Kidney epithelial cell (primary cell): ENCODE measurements around the gene SLC11A1. TPM values are rescaled to one million over a fixed set of nuclear protein-coding genes. Genes with fewer than 3 reads are reported as not detected.

ENCODE experiments used
- DNase-seq: peaks from one replicate; pipeline ENCODE4 v3.0.0-alpha.2; 2010; ENCODE audit warnings: low read depth
- H3K27me3 ChIP-seq: 2 replicates; pipeline ENCODE4 v1.6.0; 2011; ENCODE audit warnings: low read length; ENCODE audit not compliant: control insufficient read depth, insufficient read depth
- H3K36me3 ChIP-seq: 2 replicates; pipeline ENCODE4 v1.5.1; 2011; ENCODE audit warnings: low read length; ENCODE audit not compliant: control insufficient read depth, insufficient read depth
- H3K4me3 ChIP-seq: 2 replicates; pipeline ENCODE4 v1.5.1; 2011; ENCODE audit warnings: low read depth, mild to moderate bottlenecking, control low read depth, low read length
- CTCF ChIP-seq: IDR thresholded peaks from 2 replicates; pipeline ENCODE4 v1.5.1; 2011; ENCODE audit warnings: mild to moderate bottlenecking, moderate library complexity, low read length, control low read depth, inconsistent platforms; ENCODE audit not compliant: insufficient read depth, poor library complexity, severe bottlenecking
- total RNA-seq: library from RNA; depleted of rRNA; stranded (reverse); fragments of >200 nt; gene quantifications from 2 replicates; pipeline ENCODE4 v1.2.3, GENCODE V29; 2015

SLC11A1 gene
- total RNA-seq, 1 donor from 2014 or later: 0.21 TPM

- H3K4me3 ChIP-seq: peak overlapping the region; percentile 81
- H3K27me3 ChIP-seq: no peaks in the 10 kb centered on the region
- TF ChIP-seq CTCF: no peak
- DNase-seq: no peak
- no peaks in the 10 kb centered on the region for H3K36me3 ChIP-seq
Measured at GRCh38 chr2:218400167-218400929, 18.3 kb downstream of the SLC11A1 start.

- Histone ChIP-seq H3K4me3 (peak overlapping the region; percentile 81), H3K27me3 (no peaks in the 10 kb centered on the region), H3K36me3 (no peaks in the 10 kb centered on the region)
- DNase-seq: no peak
- TF ChIP-seq CTCF: no peak
Measured at GRCh38 chr2:218400930-218401881, 19.1 kb downstream of the SLC11A1 start.

- Histone ChIP-seq H3K27me3 (no peaks in the 10 kb centered on the region), H3K36me3 (no peaks in the 10 kb centered on the region), H3K4me3 (no peak overlapping the region)
- DNase-seq: no peak
- no peak for TF ChIP-seq CTCF
Measured at GRCh38 chr2:218401890-218402289, 19.8 kb downstream of the SLC11A1 start.

GRCh38 chr2:218402491-218402901 lies 20.4 kb downstream of the SLC11A1 start:
- H3K27me3 ChIP-seq: no peaks in the 10 kb centered on the region
- no peak overlapping the region for H3K4me3 ChIP-seq
- DNase-seq: no peak
- H3K36me3 ChIP-seq: no peaks in the 10 kb centered on the region
- TF ChIP-seq CTCF: no peak

GRCh38 chr2:218402911-218403411 lies 20.9 kb downstream of the SLC11A1 start:
- Histone ChIP-seq H3K27me3 (no peaks in the 10 kb centered on the region), H3K4me3 (no peak overlapping the region), H3K36me3 (no peaks in the 10 kb centered on the region)
- DNase-seq: no peak
- TF ChIP-seq CTCF: no peak
